Osteoblast (primary cell): Measurements from ENCODE around the gene PITPNC1. TPM values are rescaled to one million over a fixed set of nuclear protein-coding genes. Genes with fewer than 3 reads are reported as not detected.

ENCODE experiments used
- DNase-seq: peaks from one replicate; pipeline ENCODE4 v3.0.0; 2011; ENCODE audit warnings: low spot score, mixed read lengths; ENCODE audit not compliant: insufficient read length; ENCODE audit errors: missing footprints
- H2AFZ ChIP-seq: 2 replicates; pipeline ENCODE4 v1.6.0; 2011; ENCODE audit warnings: mild to moderate bottlenecking, low read length
- H3K27ac ChIP-seq: 2 replicates; pipeline ENCODE4 v1.5.1; 2011; ENCODE audit warnings: mild to moderate bottlenecking, low read depth, low read length, moderate library complexity
- H3K27me3 ChIP-seq: 2 replicates; pipeline ENCODE4 v1.6.0; 2012; ENCODE audit warnings: mild to moderate bottlenecking, control low read depth, inconsistent platforms, low read length, moderate library complexity; ENCODE audit not compliant: insufficient read depth
- H3K36me3 ChIP-seq: 2 replicates; pipeline ENCODE4 v1.5.1; 2011; ENCODE audit warnings: mild to moderate bottlenecking, low read length, control low read depth, moderate library complexity; ENCODE audit not compliant: insufficient read depth
- H3K4me1 ChIP-seq: 2 replicates; pipeline ENCODE4 v1.5.1; 2011; ENCODE audit warnings: mild to moderate bottlenecking, low read length, control low read depth, moderate library complexity; ENCODE audit not compliant: insufficient read depth
- H3K4me2 ChIP-seq: 2 replicates; pipeline ENCODE4 v1.6.0; 2011; ENCODE audit warnings: mild to moderate bottlenecking, low read length; ENCODE audit not compliant: insufficient read depth
- H3K4me3 ChIP-seq: fragments of 200-600 bp; sonication (generic); 3 replicates; pipeline ENCODE4 v1.5.1; 2012; ENCODE audit warnings: mild to moderate bottlenecking, low read length, inconsistent platforms; ENCODE audit not compliant: insufficient read depth
- H3K79me2 ChIP-seq: 2 replicates; pipeline ENCODE4 v1.6.0; 2012; ENCODE audit warnings: mild to moderate bottlenecking, low read length, control low read depth, inconsistent platforms; ENCODE audit not compliant: insufficient read depth
- H3K9me3 ChIP-seq: 2 replicates; pipeline ENCODE4 v1.5.1; 2011; ENCODE audit warnings: low read depth, low read length, control low read depth
- H4K20me1 ChIP-seq: 2 replicates; pipeline ENCODE4 v1.6.0; 2012; ENCODE audit warnings: mild to moderate bottlenecking, low read length, control low read depth; ENCODE audit not compliant: insufficient read depth
- CTCF ChIP-seq: IDR thresholded peaks from 2 replicates; pipeline ENCODE4 v1.5.1; 2011; ENCODE audit warnings: mild to moderate bottlenecking, low read depth, low read length, moderate library complexity; ENCODE audit errors: extremely low read depth
- total RNA-seq: library from RNA; depleted of rRNA; stranded (reverse); fragments of >200 nt; gene quantifications from 2 replicates; pipeline ENCODE4 v1.2.3, GENCODE V29; 2012

Gene PITPNC1
- total RNA-seq, 1 donor = 6.2 TPM

GRCh38 chr17:67542219-67543114 lies 165.4 kb downstream of the PITPNC1 start:
- Histone ChIP-seq H3K36me3 (no peaks in the 10 kb centered on the region), H3K9me3 (no peaks in the 10 kb centered on the region), H3K79me2 (no peaks in the 10 kb centered on the region), H3K4me2 (no peak overlapping the region), H3K27ac (no peak overlapping the region), H2AFZ (no peak overlapping the region), H3K4me1 (no peaks in the 10 kb centered on the region), H3K4me3 (no peak overlapping the region), H4K20me1 (no peaks in the 10 kb centered on the region), H3K27me3 (no peaks in the 10 kb centered on the region)
- TF ChIP-seq CTCF = no peak
- DNase-seq = peak; percentile 21

GRCh38 chr17:67544364-67544955 lies 167.4 kb downstream of the PITPNC1 start:
- no peak overlapping the region for H3K4me2 ChIP-seq
- DNase-seq = peak; percentile 11
- H3K27ac ChIP-seq = no peak overlapping the region
- H3K9me3 ChIP-seq = no peaks in the 10 kb centered on the region
- no peak overlapping the region for H2AFZ ChIP-seq
- no peak for TF ChIP-seq CTCF
- no peak overlapping the region for H3K4me3 ChIP-seq
- H4K20me1 ChIP-seq = no peaks in the 10 kb centered on the region
- no peaks in the 10 kb centered on the region for H3K27me3 ChIP-seq
- no peaks in the 10 kb centered on the region for H3K4me1 ChIP-seq
- H3K36me3 ChIP-seq = no peaks in the 10 kb centered on the region
- no peaks in the 10 kb centered on the region for H3K79me2 ChIP-seq

- Histone ChIP-seq H3K4me2 (no peak overlapping the region), H3K36me3 (no peaks in the 10 kb centered on the region), H3K9me3 (no peaks in the 10 kb centered on the region), H4K20me1 (no peaks in the 10 kb centered on the region), H3K4me1 (no peaks in the 10 kb centered on the region), H3K79me2 (no peaks in the 10 kb centered on the region), H3K27me3 (no peaks in the 10 kb centered on the region), H3K4me3 (no peak overlapping the region), H3K27ac (no peak overlapping the region), H2AFZ (peak overlapping the region; percentile 39)
- peak; percentile 89 for DNase-seq
- TF ChIP-seq CTCF = no peak
Observed at GRCh38 chr17:67546578-67547527, 169.8 kb downstream of the PITPNC1 start.
